ENCODE measurements around the gene PCDHA1. TPM values are rescaled to one million over a fixed set of nuclear protein-coding genes. Genes with fewer than 3 reads are reported as not detected.
A peak's percentile ranks its signal among the peaks of the same experiment; 100 is the strongest.
"Not testable (repeated sequence)": the region's sequence is repeated elsewhere in the genome, so short reads cannot be mapped to it uniquely, and the experiment has no call there.

PCDHA1 gene
- total RNA-seq, 1 experiment from 2014 or later = 0.45 TPM

GRCh38 chr5:140802781-140803271, 16.9 kb downstream of the PCDHA1 start:
- intact Hi-C loops (cut with micrococcal nuclease; ENCODE audit: unreplicated experiment) = no loop called here
- no peaks in the 10 kb centered on the region for H3K4me1 ChIP-seq (ENCODE audit: insufficient read depth, low read length, poor library complexity, severe bottlenecking)
- no TSS peak for BruUV-seq (replicated peaks)
- no peaks in the 10 kb centered on the region for H3K36me3 ChIP-seq (ENCODE audit: insufficient read depth, low read length, poor library complexity, severe bottlenecking)
- H3K27me3 ChIP-seq (replicated peaks; ENCODE audit: insufficient read depth, low read depth, low read length, poor library complexity) = no peaks in the 10 kb centered on the region
- no peak overlapping the region for H3K27ac ChIP-seq (ENCODE audit: low read depth, low read length, poor library complexity, severe bottlenecking)
- ChIA-PET CTCF (no interaction called here), POLR2A (ENCODE audit: low non-redundant PET) (no interaction called here)
- H3K4me3 ChIP-seq (ENCODE audit: low read depth, low read length, poor library complexity, severe bottlenecking) = no peak overlapping the region
- H3K9me3 ChIP-seq (ENCODE audit: low read depth, low read length, poor library complexity, severe bottlenecking) = peaks cover 20% of the 10 kb centered on the region
- no peak for TF ChIP-seq EZH2 (IDR thresholded peaks at IDR 0.05; ENCODE audit: borderline replicate concordance, low read depth, low read length, poor library complexity, severe bottlenecking)
- TF ChIP-seq, protein P1, sequence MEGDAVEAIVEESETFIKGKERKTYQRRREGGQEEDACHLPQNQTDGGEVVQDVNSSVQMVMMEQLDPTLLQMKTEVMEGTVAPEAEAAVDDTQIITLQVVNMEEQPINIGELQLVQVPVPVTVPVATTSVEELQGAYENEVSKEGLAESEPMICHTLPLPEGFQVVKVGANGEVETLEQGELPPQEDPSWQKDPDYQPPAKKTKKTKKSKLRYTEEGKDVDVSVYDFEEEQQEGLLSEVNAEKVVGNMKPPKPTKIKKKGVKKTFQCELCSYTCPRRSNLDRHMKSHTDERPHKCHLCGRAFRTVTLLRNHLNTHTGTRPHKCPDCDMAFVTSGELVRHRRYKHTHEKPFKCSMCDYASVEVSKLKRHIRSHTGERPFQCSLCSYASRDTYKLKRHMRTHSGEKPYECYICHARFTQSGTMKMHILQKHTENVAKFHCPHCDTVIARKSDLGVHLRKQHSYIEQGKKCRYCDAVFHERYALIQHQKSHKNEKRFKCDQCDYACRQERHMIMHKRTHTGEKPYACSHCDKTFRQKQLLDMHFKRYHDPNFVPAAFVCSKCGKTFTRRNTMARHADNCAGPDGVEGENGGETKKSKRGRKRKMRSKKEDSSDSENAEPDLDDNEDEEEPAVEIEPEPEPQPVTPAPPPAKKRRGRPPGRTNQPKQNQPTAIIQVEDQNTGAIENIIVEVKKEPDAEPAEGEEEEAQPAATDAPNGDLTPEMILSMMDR (conservative IDR thresholded peaks at IDR 0.05; ENCODE audit: low read depth, low read length) = no peak
- DNase-seq (ENCODE audit: low spot score) = no peak

DNA sequence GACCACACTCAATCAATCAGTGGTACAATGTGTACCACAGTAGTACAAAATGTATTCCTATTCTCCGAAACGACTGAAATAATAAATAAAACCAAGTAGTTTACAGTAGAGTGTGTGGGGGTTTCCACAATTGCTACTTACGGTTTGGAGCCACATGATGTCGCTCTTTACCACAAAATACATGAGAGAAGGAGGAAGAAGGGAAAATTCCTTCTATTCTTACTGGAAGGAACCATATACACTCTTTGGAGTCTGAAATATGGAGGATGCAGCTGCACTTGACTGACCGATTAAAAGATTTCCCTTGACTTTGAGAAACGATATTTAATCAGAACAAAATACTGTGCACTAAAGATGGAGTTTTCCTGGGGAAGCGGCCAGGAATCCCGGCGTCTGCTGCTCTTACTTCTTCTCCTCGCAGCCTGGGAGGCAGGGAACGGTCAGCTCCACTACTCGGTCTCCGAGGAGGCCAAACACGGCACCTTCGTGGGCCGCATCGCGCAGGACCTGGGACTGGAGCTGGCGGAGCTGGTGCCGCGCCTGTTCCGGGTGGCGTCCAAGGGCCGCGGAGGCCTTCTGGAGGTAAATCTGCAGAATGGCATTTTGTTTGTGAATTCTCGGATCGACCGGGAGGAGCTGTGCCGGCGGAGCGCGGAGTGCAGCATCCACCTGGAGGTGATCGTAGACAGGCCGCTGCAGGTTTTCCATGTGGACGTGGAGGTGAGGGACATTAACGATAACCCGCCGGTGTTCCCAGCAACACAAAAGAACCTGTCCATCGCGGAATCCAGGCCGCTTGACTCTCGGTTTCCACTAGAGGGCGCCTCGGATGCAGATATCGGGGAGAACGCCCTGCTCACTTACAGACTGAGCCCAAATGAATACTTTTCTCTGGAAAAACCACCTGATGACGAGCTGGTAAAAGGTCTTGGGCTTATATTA, 21.2 kb downstream of the PCDHA1 start, which contains the start of gene PCDHA4:
PCDHA4 (plus strand) TSS at position 235 of the 942 bp plus-strand sequence.
- no TSS peak for BruUV-seq (replicated peaks)
- no peaks in the 10 kb centered on the region for H3K27me3 ChIP-seq (replicated peaks; ENCODE audit: insufficient read depth, low read depth, low read length, poor library complexity)
- peaks cover 15% of the 10 kb centered on the region for H3K9me3 ChIP-seq (ENCODE audit: low read depth, low read length, poor library complexity, severe bottlenecking)
- ChIA-PET CTCF (interaction anchor here (0.7 kb wide), 1 partner anchor 10 kb away, joined by 3 read pairs; no protein-coding TSS in a partner anchor), POLR2A (ENCODE audit: low non-redundant PET) (no interaction called here)
- no peaks in the 10 kb centered on the region for H3K36me3 ChIP-seq (ENCODE audit: insufficient read depth, low read length, poor library complexity, severe bottlenecking)
- H3K27ac ChIP-seq (ENCODE audit: low read depth, low read length, poor library complexity, severe bottlenecking) = no peak within 1 kb of the TSS
- intact Hi-C loops (cut with micrococcal nuclease; ENCODE audit: unreplicated experiment) = no loop called here
- no peaks in the 10 kb centered on the region for H3K4me1 ChIP-seq (ENCODE audit: insufficient read depth, low read length, poor library complexity, severe bottlenecking)
- H3K4me3 ChIP-seq (ENCODE audit: low read depth, low read length, poor library complexity, severe bottlenecking) = no peak within 1 kb of the TSS
- peak; percentile 59 for DNase-seq (ENCODE audit: low spot score)
- TF ChIP-seq, protein P1 (conservative IDR thresholded peaks at IDR 0.05; ENCODE audit: low read depth, low read length) = peak; percentile 64
- no peak for TF ChIP-seq EZH2 (IDR thresholded peaks at IDR 0.05; ENCODE audit: borderline replicate concordance, low read depth, low read length, poor library complexity, severe bottlenecking)

GRCh38 chr5:140808241-140808888, 22.4 kb downstream of the PCDHA1 start:
- H3K27ac ChIP-seq (ENCODE audit: low read depth, low read length, poor library complexity, severe bottlenecking); H3K36me3 ChIP-seq (ENCODE audit: insufficient read depth, low read length, poor library complexity, severe bottlenecking); H3K9me3 ChIP-seq (ENCODE audit: low read depth, low read length, poor library complexity, severe bottlenecking); H3K27me3 ChIP-seq (replicated peaks; ENCODE audit: insufficient read depth, low read depth, low read length, poor library complexity); POLR2A ChIA-PET (ENCODE audit: low non-redundant PET); DNase-seq (ENCODE audit: low spot score); H3K4me1 ChIP-seq (ENCODE audit: insufficient read depth, low read length, poor library complexity, severe bottlenecking); intact Hi-C loops (cut with micrococcal nuclease; ENCODE audit: unreplicated experiment); H3K4me3 ChIP-seq (ENCODE audit: low read depth, low read length, poor library complexity, severe bottlenecking); BruUV-seq (replicated peaks): not testable (repeated sequence)
- CTCF ChIA-PET = interaction anchor here (0.7 kb wide), 1 partner anchor 9 kb away, joined by 3 read pairs; no protein-coding TSS in a partner anchor

Measured in A673 (cell line).